HepG2 (cell line): Measurements from ENCODE around the gene GPR39. TPM values are rescaled to one million over a fixed set of nuclear protein-coding genes. Genes with fewer than 3 reads are reported as not detected.

Experiments
- ATAC-seq: fragments of 200-7000 bp; cut with Tn5 transposase; 3 replicates; pipeline ENCODE4 v1.9.1; 2020; ENCODE audit warnings: mild to moderate bottlenecking, moderate library complexity
- BruUV-seq: library from RNA; stranded (reverse); fragments of 400-500 nt; replicated peaks from 2 replicates; lab custom pipeline; 2021; lab: Mats Ljungman, UMichigan
- CTCF ChIA-PET: fragments of 300-600 bp; formaldehyde crosslinking; extraction: SDS; loops from one replicate; lab custom pipeline; 2021; ENCODE audit warnings: low total read pairs, inconsistent platforms, low intra/inter-chr PET ratio; lab: Yijun Ruan, JAX
- POLR2A ChIA-PET: fragments of 350-600 bp; sonication (Branson Sonifier 250); formaldehyde crosslinking; loops from one replicate; lab custom pipeline; 2020; ENCODE audit warnings: antibody characterized with exemption, inconsistent platforms; lab: Yijun Ruan, JAX
- DNase-seq: peaks from one replicate; pipeline ENCODE4 v3.0.0-alpha.2; 2015; ENCODE audit warnings: low spot score
- FAIRE-seq: peaks from 3 replicates; lab custom pipeline; 2011; peaks lifted over from hg19 to GRCh38; lab: Jason Lieb, UNC
- H2AFZ ChIP-seq: one replicate; pipeline ENCODE4 v1.6.1; 2011; ENCODE audit warnings: low read length, inconsistent platforms
- H3K27ac ChIP-seq: fragments of 300-600 bp; 3 replicates; pipeline ENCODE4 v1.8.0; 2011; ENCODE audit warnings: mixed run types, mild to moderate bottlenecking, mixed read lengths, low read length, inconsistent platforms; ENCODE audit not compliant: insufficient read depth; ENCODE audit errors: extremely low read length
- H3K27me3 ChIP-seq, 2 experiments: fragments of 200-600 bp in 1 of 2; 2 replicates in 1 of 2; 3 replicates in 1 of 2; pipeline versions ENCODE4 v1.6.0 to v1.8.0; 2011; ENCODE audit warnings: low read length in 2 of 2, mild to moderate bottlenecking in 2 of 2, moderate library complexity in 2 of 2, inconsistent platforms in 1 of 2; ENCODE audit not compliant: insufficient read depth in 2 of 2, control insufficient read depth in 1 of 2
- H3K36me3 ChIP-seq, 2 experiments: fragments of 200-600 bp in 1 of 2; replicated peaks in 1 of 2; 2 replicates in 1 of 2; 3 replicates in 1 of 2; pipeline versions ENCODE4 v1.5.1 to v1.8.0; 2011; ENCODE audit warnings: low read length in 2 of 2, inconsistent platforms in 1 of 2; ENCODE audit not compliant: insufficient read depth in 2 of 2, control insufficient read depth in 1 of 2
- H3K4me1 ChIP-seq: 2 replicates; pipeline ENCODE4 v1.5.1; 2012; ENCODE audit warnings: low read length, inconsistent platforms; ENCODE audit not compliant: insufficient read depth
- H3K4me2 ChIP-seq: 2 replicates; pipeline ENCODE4 v1.6.0; 2011; ENCODE audit warnings: low read depth, low read length, inconsistent platforms
- H3K4me3 ChIP-seq, 3 experiments: fragments of 200-600 bp in 1 of 3; sonication (generic), shearing (Covaris generic) in 1 of 3; replicated peaks in 1 of 3; 2 replicates each; pipeline ENCODE4 v1.5.1; 2011 to 2016; ENCODE audit warnings: low read length in 3 of 3, inconsistent platforms in 2 of 3, low read depth in 2 of 3, mild to moderate bottlenecking in 2 of 3, control low read depth in 1 of 3, mixed read lengths in 1 of 3; ENCODE audit not compliant: insufficient read depth in 1 of 3
- H3K79me2 ChIP-seq: one replicate; pipeline ENCODE4 v1.6.1; 2011; ENCODE audit warnings: low read length, inconsistent platforms; ENCODE audit not compliant: insufficient read depth
- H3K9ac ChIP-seq: 2 replicates; pipeline ENCODE4 v1.6.0; 2011; ENCODE audit warnings: mild to moderate bottlenecking, low read depth, low read length, inconsistent platforms; ENCODE audit not compliant: insufficient read depth
- H3K9me3 ChIP-seq: 2 replicates; pipeline ENCODE4 v1.5.1; 2012; ENCODE audit warnings: mild to moderate bottlenecking, low read length
- H4K20me1 ChIP-seq: 2 replicates; pipeline ENCODE4 v1.6.0; 2011; ENCODE audit warnings: inconsistent platforms, mild to moderate bottlenecking, low read length, moderate library complexity; ENCODE audit not compliant: insufficient read depth
- CSRNP2 ChIP-seq: sonication (generic); formaldehyde crosslinking; conservative IDR thresholded peaks from 2 replicates; pipeline ENCODE4 v1.8.0; 2022; ENCODE audit warnings: low read depth, missing genetic modification reagents
- E2F2 ChIP-seq: sonication (generic); formaldehyde crosslinking; IDR thresholded peaks from 2 replicates; pipeline ENCODE4 v1.4.0; 2020; ENCODE audit warnings: missing genetic modification reagents, borderline replicate concordance
- FLYWCH1 ChIP-seq: sonication (generic); formaldehyde crosslinking; IDR thresholded peaks from 2 replicates; pipeline ENCODE4 v1.8.1; 2023; ENCODE audit warnings: mild to moderate bottlenecking, missing genetic modification reagents
- FOXA3 ChIP-seq: IDR thresholded peaks from 2 replicates; pipeline ENCODE4 v1.6.1; 2016; ENCODE audit warnings: missing genetic modification reagents, missing compliant biosample characterization
- HNF4A ChIP-seq: sonication (generic); formaldehyde crosslinking; IDR thresholded peaks from 2 replicates; pipeline ENCODE4 v1.4.0; 2020; ENCODE audit warnings: missing genetic modification reagents
- ZBTB7B ChIP-seq: sonication (generic); formaldehyde crosslinking; IDR thresholded peaks from 2 replicates; pipeline ENCODE4 v1.4.0; 2020; ENCODE audit warnings: missing genetic modification reagents
- ZNF644 ChIP-seq: IDR thresholded peaks from 2 replicates; pipeline ENCODE4 v1.6.1; 2016; ENCODE audit warnings: low read depth
- WGBS: methylation state at CpG from one replicate; pipeline ENCODE4 v1.1.6; 2017; ENCODE audit warnings: low lambda C conversion rate; 5-methylcytosine and 5-hydroxymethylcytosine counted together
- in situ Hi-C: cut with HindIII; loops from 2 replicates; pipeline ENCODE4 v1.10.0; 2017; ENCODE audit warnings: low pct_unique_long_range_greater_than_20kb; ENCODE audit not compliant: extremely low pct_ligation_motif_present
- intact Hi-C: fragments of 100-400 bp; cut with micrococcal nuclease; formaldehyde crosslinking; loops from one replicate; pipeline ENCODE4 v1.10.0; 2022; ENCODE audit not compliant: unreplicated experiment
- polyA plus RNA-seq, 8 experiments: library from polyadenylated mRNA; depleted of rRNA in 3 of 8; stranded (reverse) in 7 of 8; unstranded in 1 of 8; fragments of >200 nt; fragmentation: Illumina TruSeq in 4 of 8; extraction: Trizol in 4 of 8; gene quantifications; 2 replicates each; pipeline versions ENCODE4 v1.2.1 to v1.2.3, GENCODE V29; 2011 to 2016; ENCODE audit warnings: low read depth in 4 of 8, missing spikeins in 1 of 8, mixed read lengths in 1 of 8; ENCODE audit not compliant: insufficient read depth in 1 of 8
- total RNA-seq, 5 experiments: library from RNA; depleted of rRNA; stranded (reverse); fragments of >200 nt; fragmentation: Illumina TruSeq; extraction: Trizol; gene quantifications; 2 replicates each; pipeline ENCODE4 v1.2.3, GENCODE V29; 2016; ENCODE audit warnings: low read depth in 1 of 5
- TF ChIP-seq, protein P1 (sequence below): sonication (generic); formaldehyde crosslinking; IDR thresholded peaks from 2 replicates; pipeline ENCODE4 v1.4.0; 2020; ENCODE audit warnings: missing genetic modification reagents

Gene GPR39
- total and polyA plus RNA-seq, 2 of the 13 experiments (the other 11 are each of a cell fraction or from before 2014, with no cell fraction given), result 0.16 to 0.62 TPM

- TF ChIP-seq FLYWCH1 (CRISPR knock-in tag), result no peak
- no peak for TF ChIP-seq E2F2 (CRISPR knock-in tag)
- no peak for TF ChIP-seq CSRNP2 (CRISPR knock-in tag)
- no peak for TF ChIP-seq ZBTB7B (CRISPR knock-in tag)
Measured at GRCh38 chr2:132387126-132387525, 29.5 kb upstream of the GPR39 start (continued).

- WGBS, result 22% methylated on average over 3 of the region's 3 CpGs
- H3K9me3 ChIP-seq, result peaks cover 10% of the 10 kb centered on the region; the same call in 1 of the 2 replicates
- FAIRE-seq (no peak), DNase-seq (no peak), ATAC-seq (peak; percentile 37; the same call in 1 of the 3 replicates)
- POLR2A ChIA-PET, result no interaction called here
- no peak overlapping the region for H3K9ac ChIP-seq
- TF ChIP-seq, protein P1, sequence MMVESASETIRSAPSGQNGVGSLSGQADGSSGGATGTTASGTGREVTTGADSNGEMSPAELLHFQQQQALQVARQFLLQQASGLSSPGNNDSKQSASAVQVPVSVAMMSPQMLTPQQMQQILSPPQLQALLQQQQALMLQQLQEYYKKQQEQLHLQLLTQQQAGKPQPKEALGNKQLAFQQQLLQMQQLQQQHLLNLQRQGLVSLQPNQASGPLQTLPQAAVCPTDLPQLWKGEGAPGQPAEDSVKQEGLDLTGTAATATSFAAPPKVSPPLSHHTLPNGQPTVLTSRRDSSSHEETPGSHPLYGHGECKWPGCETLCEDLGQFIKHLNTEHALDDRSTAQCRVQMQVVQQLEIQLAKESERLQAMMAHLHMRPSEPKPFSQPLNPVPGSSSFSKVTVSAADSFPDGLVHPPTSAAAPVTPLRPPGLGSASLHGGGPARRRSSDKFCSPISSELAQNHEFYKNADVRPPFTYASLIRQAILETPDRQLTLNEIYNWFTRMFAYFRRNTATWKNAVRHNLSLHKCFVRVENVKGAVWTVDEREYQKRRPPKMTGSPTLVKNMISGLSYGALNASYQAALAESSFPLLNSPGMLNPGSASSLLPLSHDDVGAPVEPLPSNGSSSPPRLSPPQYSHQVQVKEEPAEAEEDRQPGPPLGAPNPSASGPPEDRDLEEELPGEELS (CRISPR knock-in tag), result no peak
- TF ChIP-seq FOXA3, result peak; percentile 39; the same call in 1 of the 2 replicates
- TF ChIP-seq HNF4A, result peak; percentile 62
- peak; percentile 11; the same call in 1 of the 2 replicates for TF ChIP-seq ZNF644
- H3K4me3 ChIP-seq, result no peak overlapping the region
- H3K4me2 ChIP-seq, result no peak overlapping the region
- in situ Hi-C loops (no loop called here), intact Hi-C loops (no loop called here)
- H3K36me3 ChIP-seq, result no peaks in the 10 kb centered on the region
- no peak overlapping the region for H3K27ac ChIP-seq
- no peaks in the 10 kb centered on the region for H3K79me2 ChIP-seq
- CTCF ChIA-PET, result no interaction called here
- peaks cover 7% of the 10 kb centered on the region; the same call in 1 of the 2 replicates for H3K4me1 ChIP-seq
- no peaks in the 10 kb centered on the region for H4K20me1 ChIP-seq
- no TSS peak for BruUV-seq
- H3K27me3 ChIP-seq, result no peaks in the 10 kb centered on the region
- H2AFZ ChIP-seq, result no peak overlapping the region
Measured at GRCh38 chr2:132390076-132390475, 26.5 kb upstream of the GPR39 start.
